ENCODE data around the gene SGCD.

SGCD gene

DNA sequence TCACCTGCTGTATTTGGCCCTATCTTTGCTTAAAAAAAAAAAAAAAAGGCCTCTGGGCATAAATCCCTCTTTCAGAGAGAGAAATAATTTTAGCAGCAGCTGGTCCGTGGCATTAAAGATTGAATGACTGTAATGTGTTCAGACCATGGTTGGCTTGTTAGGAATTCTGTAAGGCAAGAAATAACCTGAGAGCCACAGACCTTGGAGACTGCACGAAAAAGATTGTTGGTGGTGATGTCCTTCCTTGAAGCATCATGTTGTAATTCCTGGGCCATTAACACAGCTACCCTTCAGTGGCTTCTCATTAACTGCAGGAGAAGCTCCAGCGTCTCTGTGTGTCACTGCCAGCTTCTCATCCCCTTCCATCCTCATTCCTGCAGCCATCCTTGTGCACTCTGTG lies 79.0 kb downstream of the SGCD start:
- no peak for DNase-seq

DNA sequence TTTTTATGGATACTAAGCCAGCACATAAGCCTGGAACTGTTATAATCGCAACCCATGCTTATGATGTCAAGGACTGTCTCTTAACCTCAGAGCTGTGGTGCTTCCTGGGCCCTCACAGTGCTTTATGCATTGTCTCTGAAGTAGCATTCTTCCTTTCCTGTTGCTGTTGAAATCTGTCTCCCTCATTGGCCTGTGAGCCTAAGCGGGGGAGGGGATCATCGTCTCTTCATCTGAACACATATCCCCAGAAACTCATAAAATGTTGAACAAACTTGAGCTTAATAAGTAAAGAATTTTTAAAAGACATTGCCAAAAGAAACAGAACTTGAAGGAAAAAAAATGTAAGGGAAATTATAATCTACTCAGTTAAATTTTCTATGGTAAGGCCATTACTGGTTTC lies 80.3 kb downstream of the SGCD start:
- DNase-seq, result no peak

DNA sequence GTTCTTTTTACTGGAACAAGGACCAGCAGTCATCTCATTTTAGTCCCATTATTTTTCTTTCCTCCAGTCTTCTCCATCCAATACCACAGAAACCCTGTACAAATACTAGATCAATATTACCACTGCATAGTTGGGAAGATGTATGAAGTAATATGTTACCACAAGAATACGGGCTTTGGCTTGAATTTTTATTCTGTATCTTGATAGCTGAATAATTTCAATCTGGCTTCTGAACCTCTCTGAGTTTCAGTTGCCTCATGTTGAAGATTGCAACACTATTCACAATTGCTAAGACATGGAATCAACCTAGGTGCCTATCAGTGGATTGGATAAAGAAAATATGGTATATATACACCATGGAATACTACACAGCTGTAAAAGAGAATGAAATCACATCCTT lies 82.9 kb downstream of the SGCD start:
- DNase-seq, result no peak

DNA sequence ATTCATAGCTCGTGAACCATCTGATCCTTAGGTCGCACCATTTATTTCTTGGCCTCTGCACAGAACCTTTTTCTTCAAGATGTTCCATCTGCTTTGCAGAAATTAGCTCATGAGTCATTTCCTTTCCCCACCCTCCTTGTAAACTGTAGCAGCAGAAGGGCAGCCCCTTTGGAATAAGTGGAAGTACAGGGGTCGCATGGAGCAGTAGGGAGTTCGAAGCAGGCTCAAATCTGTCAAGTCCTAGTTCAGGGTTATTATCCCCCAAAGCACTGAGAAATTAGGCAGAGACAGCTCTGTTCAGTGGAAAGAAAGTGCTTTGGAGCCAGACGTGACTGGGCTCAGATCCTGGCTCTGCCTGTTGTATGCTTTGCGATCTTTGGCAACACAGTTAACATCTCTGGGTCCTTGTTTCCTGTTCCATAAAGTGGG lies 84.2 kb downstream of the SGCD start:
- no peak for DNase-seq

DNA sequence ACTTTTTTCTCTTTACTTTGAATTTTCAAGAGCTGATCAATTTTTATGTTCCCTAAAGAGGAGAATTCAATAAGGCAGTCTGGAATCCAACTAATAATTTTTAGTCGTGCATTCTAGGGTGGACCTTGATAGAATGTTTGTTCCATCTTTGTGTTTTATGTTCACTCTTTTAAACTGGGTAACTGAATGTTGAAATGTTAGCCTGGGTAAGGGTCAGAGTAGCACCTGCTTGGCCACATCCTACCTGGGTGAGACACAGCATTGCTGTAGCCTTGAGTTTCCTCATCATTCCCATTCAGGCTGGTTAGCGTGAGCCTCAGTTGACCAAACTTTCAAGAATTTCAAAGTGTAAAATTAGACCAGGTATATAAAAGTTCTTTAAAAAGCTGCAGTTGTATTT lies 85.0 kb downstream of the SGCD start:
- DNase-seq, result no peak

DNA sequence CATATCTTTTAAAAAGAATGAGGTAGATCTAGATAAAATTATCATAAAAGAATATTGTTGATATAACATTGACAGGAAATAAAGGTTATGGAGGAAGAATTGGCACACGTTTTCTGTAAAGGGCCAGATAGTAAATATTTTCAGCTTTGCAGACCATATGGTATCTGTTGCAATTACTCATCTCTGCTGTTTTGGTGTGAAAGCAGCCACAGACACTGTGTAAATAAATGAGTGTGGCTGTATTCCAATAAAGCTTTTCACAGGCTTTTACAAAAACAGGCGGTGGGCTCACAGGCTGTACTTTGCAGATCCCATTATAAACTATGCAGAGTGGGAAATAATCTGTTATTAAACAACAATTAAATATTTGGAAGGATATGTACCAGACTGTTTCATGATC lies 87.4 kb downstream of the SGCD start:
- no peak for DNase-seq

DNA sequence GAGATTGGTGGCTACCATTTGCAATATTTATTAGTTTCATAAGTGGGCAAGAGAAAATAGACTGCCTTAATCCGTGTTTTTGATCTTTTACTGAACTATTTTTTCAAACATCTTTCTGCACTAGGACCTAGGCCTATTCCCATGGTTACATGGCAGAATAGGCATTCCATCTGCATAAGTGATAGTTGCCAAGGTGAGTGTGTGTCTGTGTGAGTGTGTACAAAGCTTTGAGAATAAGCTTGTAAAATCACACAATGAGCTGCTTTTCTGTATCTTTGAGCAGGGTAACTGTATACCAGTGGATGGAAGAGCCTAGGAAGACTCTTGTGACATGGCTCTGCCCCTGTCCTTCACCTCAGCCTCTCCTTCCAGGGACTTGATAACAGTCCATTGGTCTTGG lies 92.7 kb downstream of the SGCD start:
- DNase-seq, result no peak

DNA sequence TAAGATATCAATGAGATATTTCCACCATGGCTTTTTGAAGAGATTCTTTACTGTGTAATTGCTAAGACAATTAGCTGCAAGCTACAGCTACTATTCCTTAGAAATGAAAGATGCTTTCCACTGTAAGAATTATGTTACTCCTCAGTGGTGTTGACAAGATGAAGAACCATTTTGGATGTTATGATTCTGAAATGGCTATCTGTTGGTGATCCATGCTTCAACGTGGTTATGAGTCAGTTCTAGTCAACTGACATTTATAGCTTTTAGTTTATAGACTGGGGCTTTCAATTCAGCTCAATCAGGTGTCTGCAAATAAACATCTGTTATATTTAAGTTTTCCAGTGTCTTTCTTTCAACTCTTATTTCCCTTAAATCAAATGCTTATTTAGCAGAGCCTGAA lies 93.7 kb downstream of the SGCD start:
- DNase-seq, result no peak

DNA sequence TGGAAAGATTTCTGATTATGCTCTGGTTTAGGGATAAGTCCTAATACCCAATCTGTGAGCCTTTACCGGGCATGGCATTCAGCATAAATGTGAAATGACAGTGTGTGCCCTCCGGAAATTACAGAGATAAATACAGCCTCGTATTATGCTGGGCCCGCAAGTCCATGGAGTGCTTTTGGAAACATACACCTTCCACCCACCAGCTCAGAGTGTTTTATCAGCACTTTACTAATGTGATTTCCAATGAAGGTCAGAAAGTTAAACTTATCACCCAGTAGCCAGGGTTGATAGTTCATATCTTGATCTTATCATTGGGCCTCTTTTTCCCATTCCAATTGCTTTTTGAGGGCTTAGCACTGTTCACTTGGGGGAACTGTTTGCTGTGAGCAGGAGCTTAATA lies 94.8 kb downstream of the SGCD start:
- DNase-seq, result no peak

DNA sequence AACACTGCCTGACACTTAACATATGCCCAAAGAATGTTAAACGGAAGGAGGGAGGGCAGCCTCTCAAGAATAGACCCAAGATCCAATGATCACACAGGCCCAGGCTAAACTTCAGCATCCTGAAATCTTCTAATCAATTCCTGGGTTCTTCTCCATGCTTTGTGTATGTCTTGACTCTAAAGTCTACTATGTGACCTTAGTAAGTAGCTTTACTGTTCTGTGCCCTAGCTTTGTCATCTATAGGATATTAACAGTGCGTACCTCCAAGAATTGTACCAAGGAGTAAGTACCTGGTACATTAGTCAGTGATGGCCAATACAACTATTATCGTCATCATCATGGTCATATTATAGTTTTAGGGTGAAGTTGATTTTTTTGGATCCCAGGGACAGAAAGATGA lies 96.6 kb downstream of the SGCD start:
- DNase-seq, result no peak

DNA sequence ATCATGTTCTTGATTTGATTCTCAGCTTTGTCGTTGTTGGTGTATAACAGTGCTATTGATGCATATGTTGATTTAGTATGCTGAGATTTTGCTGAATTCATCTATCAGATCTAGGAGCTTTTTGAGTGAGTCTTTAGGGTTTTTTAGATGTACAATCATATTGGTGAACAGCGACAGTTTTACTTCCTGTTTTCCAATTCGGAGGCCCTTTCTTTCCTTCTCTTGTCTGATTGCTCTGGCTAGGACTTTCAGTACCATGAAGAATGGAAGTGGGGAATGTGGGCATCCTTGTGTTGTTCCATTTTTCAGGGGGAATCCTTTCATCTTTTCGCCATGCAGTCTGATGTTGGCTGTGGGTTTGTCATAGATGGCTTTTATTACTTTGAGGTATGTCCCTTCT lies 100.4 kb downstream of the SGCD start:
- no peak for DNase-seq

DNA sequence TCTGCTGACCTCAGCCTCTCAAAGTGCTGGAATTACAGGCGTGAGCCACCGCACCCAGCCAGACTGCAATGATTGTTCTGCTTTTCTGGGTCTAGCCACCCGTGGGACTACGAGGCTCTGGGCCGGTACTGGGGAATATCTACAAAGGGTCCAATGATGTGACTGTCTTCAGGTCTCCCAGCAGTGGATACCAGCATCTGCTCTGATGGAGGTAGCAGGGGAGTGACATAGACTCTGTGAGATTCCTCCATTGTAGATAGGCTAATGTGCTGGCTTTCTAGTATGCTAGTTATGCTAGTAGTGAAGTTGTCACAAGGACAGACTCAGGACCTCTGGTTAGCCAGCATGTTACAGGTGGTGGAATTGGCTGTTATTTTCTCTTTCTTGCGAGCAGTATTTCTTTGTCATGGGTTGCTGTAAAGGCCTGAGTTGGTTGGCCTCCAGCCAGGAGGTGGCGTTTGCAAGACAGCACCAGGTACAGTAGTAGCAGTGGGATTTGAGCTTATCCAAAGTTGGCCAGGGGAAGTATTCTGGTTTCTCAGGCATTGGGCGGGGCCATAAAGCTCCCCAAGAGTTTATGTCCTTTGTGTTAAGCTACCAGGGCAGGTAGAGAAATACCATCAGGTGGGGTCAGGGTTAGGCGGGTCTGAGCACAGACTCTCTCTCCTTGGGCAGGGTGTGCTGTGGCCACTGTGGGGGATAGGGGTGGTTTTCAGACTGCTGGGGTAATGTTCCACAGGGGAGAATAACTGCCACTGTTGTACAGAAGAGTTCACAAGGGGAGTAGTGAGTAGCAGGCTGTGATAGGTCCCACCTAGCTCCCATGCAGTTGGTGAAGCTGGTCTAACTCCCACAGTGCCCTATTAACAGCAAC lies 105.2 kb downstream of the SGCD start:
- no peak for DNase-seq

DNA sequence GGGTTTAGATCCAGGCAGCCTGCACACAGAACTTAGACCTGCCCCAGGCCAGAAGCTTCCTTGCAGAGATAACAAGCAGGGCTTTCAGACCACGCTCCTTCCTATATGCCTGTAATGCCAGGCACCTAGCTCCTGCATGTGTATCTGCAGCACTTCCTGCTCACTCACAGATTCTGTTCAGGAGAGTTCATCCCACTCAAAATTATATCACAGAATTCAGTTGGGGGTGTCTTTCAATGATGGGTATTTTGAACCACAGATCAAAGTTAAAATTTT lies 105.8 kb downstream of the SGCD start:
- DNase-seq, result no peak

DNA sequence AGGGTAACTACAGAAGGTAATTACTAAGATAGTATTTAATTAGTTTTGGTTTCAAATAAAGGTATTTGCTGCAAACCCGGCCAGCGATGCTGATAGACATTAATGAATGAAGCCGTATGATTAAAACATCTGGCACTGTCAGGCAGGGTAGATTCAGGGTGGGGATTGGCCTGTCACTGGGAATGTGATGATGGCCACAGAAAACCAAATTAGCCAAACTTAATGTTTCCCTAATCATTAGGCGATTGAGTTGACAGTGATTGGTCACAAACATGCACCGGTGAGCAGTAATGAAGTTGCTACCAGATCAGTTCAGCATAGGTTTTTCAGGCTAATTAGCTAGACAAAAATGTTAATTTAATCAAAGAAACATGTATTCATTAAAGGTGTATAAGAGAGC lies 107.5 kb downstream of the SGCD start:
- DNase-seq, result no peak

DNA sequence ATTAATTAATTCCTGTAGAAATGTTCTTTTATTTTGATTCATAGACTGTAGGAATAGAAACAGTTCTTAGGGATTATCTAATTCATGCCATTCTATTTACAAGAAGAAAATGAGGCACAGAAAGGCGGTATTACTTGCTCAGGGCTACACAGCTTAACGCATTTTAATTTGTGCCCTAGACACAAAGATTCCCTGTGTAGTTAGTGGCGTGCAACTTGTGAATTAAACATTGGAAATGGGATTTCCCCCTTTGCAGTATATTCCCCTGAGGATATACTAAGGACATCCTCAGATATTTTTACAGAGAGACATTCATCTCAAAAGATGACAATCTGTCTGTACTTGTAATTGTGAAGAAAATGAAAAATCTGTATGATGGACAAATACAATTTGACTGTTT lies 108.1 kb downstream of the SGCD start:
- DNase-seq, result no peak

DNA sequence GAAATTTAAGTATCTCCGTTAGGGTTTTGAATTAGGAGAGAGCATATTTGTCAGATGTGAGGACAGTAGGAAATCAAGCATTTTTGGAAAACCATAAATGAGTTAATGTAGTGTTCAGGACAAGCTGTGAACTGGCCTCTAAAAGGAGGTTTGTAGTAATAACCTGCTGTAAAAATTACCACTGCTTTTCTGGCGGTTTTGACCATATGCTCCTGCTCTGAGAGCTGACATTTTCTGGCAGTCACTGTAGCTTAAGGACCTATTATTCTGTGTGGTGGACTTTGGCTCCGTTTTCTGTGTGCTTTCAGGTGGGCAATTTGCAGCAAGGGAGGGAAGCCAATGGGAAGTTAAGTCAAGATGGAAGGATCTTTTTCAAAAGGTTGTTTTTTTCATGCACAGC lies 111.1 kb downstream of the SGCD start:
- no peak for DNase-seq

DNA sequence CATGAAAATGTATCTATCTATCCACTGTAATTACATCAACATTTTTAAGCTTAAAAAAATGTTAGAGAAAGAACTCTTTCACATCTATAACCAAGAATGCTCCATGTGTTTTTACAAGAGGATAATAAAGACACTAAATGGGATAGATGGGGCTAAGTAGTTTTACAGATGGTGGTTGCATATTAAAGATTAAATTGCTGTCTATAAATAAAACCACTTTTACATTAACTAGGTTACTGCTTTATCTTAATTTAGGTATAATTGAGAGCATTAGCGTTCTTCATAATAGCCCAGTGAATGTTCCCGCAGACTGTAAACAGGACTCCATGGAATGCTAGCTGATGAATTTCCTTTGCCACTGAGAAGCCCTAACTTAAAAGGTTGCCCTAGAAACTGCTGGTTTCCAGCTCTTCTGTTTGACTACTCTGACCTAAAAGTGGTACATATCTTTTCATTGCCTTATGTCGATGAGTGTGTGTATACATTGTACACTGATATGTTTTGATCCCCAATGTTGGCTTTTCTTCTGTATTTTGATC lies 117.9 kb downstream of the SGCD start:
- no peak for DNase-seq

DNA sequence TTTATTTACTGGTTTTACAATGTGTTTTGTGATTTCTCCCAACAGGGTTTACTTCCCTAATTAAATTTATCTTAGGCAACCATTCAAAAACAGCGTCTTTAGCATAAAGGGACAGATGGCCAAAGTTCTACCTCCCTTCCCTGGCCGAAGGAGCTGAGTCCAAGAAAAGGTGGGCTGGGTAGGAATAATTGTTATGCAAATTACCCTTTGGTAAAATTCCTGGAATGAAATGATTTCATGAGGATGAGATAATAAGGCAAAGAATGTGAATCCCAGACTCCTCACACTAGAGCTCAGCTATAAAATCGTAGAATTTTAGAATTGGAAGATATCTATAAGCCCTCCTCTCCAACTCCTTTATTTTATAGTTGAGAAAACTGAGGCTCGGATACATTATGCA lies 119.6 kb downstream of the SGCD start:
- DNase-seq, result no peak

DNA sequence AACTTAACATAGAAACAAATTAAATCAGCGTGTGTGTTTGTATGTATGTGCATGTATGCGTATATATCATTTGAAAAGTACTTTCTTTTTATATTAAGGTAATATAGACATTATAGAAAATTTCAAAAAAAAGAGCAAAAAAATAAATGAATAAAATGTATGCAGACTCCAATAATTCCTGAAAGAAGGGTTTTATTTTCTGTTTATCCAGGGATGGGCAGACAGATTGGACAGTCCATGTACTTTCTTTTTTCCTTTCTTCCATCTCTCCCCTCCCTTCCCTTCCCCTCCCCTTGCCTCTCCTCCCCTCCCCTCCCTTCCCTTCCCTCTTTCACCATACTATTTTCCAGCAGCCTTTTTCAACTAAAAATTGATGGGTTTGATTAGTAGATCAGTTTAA lies 123.8 kb downstream of the SGCD start:
- DNase-seq, result no peak

DNA sequence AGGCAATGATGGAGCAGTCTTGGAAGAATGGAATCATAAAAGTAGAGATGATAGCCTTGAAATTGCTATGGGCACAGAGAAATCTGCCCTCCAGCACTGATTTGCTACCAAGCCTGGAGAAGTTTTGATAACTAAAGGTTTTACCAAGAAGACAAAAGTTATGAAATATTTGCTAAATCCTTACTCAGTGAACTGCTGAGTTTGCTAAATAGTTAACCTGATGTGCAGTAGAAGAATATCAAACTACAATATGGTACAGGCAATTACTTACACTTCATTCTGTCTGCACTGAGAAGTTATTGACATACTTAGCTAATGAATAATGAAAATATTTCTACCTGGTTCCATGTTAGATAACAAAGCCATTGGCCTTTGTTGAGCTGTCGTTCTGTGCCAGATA lies 124.5 kb downstream of the SGCD start:
- DNase-seq, result no peak

DNA sequence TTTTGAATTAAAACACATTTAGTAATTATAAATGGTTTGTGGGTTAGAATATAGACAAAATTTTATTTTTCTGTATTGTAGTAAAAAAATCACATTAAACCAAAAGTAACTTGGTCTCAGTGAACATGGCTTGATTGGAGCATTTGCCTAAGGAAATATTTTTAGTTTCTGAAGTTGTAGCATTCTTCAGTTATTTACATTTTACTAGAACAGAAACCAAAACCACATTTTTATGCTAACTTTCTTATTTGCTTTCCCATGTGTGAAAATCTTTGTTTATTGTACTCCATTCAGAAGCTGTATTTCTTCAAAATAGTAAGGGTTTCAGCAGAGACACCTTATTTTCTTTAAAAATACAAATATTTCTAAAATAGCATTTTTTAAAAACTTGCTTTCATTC lies 129.9 kb downstream of the SGCD start:
- no peak for DNase-seq

DNA sequence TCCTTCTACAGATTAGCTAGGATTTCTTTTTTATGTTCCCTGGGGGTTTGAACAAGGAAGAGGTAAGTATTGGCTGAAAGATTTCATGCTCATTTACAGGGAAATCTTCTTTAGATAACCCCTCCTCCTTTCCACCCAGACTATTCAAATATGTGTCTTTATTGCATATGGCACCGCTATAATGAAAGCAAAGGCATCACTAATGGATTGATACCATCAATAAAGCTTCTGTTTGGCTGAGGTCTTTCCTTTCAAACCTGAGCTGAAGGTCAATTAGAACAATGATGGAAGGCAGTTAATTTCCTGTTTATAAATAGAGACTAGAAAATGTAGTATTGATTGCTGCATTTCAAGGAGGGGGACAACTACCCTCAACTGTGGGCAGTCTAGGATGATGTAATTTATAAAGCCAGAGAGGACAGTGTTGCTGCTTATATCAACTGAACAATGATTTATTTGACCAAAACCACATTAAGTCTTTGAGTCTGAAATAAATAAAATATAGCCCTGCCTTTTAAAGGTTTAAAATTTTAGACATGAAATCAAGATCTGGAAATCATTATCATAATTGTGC lies 132.9 kb downstream of the SGCD start:
- DNase-seq, result no peak

DNA sequence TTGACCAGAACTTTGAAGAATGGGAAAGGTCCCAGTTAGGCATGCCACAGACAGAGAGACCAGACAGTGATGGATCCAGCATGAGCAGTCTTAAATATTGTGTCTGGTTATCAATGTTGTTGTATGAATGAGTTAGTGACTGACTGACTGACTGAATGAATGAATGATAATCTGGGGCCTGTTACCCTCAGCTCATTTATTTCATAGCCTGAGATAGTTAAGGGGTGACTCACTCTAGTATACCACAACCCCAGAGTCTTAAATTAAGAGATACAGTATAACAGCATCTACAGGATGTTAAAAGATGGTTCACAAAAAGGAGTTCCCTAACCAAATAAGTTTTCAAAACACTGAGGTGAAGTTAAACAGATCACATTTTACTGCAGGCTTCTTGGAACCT lies 133.5 kb downstream of the SGCD start:
- no peak for DNase-seq

DNA sequence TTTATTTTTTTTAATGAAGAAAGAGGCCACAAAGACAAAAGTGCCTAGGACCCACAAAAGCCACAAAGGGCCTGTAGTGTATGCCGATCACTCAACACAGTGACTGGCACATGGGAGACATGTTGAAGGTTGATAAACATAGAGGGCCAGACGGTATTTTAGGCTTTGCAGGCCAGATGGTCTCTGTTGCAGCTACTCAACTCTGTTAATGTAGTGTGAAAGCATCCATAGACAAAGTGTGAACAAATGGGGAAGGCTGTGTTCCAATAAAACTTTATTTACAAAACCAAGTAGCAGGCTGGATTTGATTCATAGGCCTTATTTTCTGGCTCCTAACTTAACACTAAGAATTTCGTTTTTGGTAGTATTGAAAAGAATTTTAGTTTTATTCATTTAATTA lies 139.9 kb downstream of the SGCD start:
- no peak for DNase-seq

DNA sequence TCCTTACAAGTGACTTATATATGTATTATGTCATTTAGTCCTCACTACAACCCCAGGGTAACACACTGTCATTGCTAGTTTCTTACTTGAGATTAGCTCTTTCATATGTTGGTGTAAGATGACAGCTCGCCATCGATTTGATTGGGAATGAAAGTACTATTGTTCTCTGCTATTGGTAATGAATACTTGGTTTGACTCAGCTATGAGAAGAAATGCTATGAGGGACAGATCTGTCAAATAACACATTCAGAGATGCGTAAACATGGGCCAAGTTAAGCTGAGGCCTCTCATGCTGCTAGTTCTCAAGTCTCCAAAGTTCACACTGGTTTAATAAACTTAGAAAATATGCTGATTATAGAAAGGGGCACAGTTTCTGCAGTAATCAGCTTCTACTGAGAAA lies 142.7 kb downstream of the SGCD start:
- DNase-seq, result no peak

All from activated T-cell treated with anti-CD3 and anti-CD28 coated beads, Interleukin-2, amount 50 U/mL, for 48 hours (primary cell).